Keratinocyte (primary cell): ENCODE measurements around the gene KIF26A.

Source experiments
- EZH2 ChIP-seq: IDR thresholded peaks from one replicate; pipeline ENCODE4 v1.6.1; 2012; ENCODE audit warnings: inconsistent platforms, mild to moderate bottlenecking, low read length, moderate library complexity
- TF ChIP-seq, protein P1 (sequence below), 3 experiments: IDR thresholded peaks in 1 of 3; conservative IDR thresholded peaks in 1 of 3; optimal IDR thresholded peaks in 1 of 3; 2 replicates in 2 of 3; 3 replicates in 1 of 3; pipeline versions ENCODE3 to v1.5.1; 2011; ENCODE audit warnings: low read length in 3 of 3, mild to moderate bottlenecking in 3 of 3, moderate library complexity in 2 of 3, control low read depth in 1 of 3, inconsistent platforms in 1 of 3; ENCODE audit not compliant: insufficient read depth in 2 of 3; ENCODE audit errors: extremely low read depth in 1 of 3

- TF ChIP-seq, protein P1, sequence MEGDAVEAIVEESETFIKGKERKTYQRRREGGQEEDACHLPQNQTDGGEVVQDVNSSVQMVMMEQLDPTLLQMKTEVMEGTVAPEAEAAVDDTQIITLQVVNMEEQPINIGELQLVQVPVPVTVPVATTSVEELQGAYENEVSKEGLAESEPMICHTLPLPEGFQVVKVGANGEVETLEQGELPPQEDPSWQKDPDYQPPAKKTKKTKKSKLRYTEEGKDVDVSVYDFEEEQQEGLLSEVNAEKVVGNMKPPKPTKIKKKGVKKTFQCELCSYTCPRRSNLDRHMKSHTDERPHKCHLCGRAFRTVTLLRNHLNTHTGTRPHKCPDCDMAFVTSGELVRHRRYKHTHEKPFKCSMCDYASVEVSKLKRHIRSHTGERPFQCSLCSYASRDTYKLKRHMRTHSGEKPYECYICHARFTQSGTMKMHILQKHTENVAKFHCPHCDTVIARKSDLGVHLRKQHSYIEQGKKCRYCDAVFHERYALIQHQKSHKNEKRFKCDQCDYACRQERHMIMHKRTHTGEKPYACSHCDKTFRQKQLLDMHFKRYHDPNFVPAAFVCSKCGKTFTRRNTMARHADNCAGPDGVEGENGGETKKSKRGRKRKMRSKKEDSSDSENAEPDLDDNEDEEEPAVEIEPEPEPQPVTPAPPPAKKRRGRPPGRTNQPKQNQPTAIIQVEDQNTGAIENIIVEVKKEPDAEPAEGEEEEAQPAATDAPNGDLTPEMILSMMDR (optimal IDR thresholded peaks at IDR 0.05 in 1 of 3, IDR thresholded peaks at IDR 0.05 in 1 of 3, conservative IDR thresholded peaks at IDR 0.05 in 1 of 3; ENCODE audit: extremely low read depth in 1 of 3, insufficient read depth in 2 of 3, low read length in 3 of 3): peak; percentile 55 to 91 (median 77)
- no peak for TF ChIP-seq EZH2
These were observed 890 bp upstream of the KIF26A start for GRCh38 chr14:104137297-104138097.
